Hindlimb muscle (tissue), 1 donor: Measurements from ENCODE around the gene CA12. TPM values are rescaled to one million over a fixed set of nuclear protein-coding genes. Genes with fewer than 3 reads are reported as not detected.
"Not testable (repeated sequence)": the region's sequence is repeated elsewhere in the genome, so short reads cannot be mapped to it uniquely, and the experiment has no call there.

Experiments used
- DNase-seq: peaks from one replicate; pipeline ENCODE4 v3.0.0-alpha.2; 2013
- polyA plus RNA-seq: library from polyadenylated mRNA; unstranded; fragments of 120-200 nt; gene quantifications from one replicate; pipeline ENCODE4 v1.2.1, GENCODE V29; 2013; ENCODE audit not compliant: insufficient read length

CA12 gene
- polyA plus RNA-seq, 1 donor: 0.83 TPM

GRCh38 chr15:63335543-63336240 is 46.0 kb downstream of the CA12 start:
- no peak for DNase-seq

DNA sequence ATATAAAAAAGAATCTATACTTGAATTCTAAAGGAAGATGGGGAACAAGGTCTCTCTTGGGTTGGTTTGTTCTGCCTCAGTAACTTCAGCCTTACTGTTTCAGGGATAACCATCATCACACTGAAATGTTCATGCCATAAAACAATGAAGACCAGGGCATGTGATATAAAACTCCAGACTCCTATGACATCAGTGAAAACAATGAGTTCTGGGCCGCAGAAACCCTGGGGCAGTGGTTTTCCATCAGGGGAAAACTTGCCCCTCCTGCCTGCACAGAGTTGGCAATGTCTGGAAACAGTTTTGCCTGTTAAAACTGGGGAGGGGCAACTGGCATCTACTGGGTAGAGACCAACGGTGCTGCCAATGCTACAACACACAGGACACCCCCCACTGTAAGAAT is 46.8 kb downstream of the CA12 start:
- no peak for DNase-seq

DNA sequence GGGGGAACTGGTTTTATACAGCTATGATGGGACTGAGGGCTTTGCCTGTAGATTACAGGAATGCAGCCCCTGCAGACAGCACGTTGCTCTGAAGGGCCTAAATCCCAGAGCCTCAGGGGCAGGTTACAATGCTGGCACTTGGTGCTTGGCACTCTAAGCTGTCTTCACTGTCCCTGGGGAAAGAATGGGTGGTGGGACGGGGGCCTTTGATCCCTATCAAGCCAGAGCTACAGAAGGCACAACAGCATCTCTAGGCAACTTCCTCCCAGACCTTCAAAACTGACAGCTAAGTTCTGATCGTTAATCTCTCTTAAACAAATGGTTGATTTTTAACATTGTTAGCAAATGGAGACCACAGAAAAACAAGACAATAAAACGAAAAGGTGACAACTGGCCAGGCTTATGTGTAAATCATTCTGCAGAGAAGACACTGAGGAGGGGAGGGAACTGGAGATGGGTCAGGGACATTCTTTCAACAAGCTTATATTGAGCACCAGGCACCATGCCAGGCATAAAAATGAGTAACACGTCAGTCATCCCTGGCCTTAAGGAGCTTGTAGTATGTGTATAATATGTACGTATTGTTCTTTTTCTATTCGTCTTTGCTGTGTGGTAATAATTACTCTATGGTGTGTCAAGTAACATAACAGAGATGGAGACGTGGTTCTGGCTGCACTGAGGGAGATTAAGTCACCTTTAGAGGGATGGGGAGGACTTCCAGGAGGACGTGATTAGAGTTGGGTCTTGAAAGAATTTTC is 49.1 kb downstream of the CA12 start:
- DNase-seq: no peak

- DNase-seq: no peak
Measured at GRCh38 chr15:63331456-63331855, 50.2 kb downstream of the CA12 start.

GRCh38 chr15:63330926-63331325 is 50.7 kb downstream of the CA12 start:
- DNase-seq: no peak

DNA sequence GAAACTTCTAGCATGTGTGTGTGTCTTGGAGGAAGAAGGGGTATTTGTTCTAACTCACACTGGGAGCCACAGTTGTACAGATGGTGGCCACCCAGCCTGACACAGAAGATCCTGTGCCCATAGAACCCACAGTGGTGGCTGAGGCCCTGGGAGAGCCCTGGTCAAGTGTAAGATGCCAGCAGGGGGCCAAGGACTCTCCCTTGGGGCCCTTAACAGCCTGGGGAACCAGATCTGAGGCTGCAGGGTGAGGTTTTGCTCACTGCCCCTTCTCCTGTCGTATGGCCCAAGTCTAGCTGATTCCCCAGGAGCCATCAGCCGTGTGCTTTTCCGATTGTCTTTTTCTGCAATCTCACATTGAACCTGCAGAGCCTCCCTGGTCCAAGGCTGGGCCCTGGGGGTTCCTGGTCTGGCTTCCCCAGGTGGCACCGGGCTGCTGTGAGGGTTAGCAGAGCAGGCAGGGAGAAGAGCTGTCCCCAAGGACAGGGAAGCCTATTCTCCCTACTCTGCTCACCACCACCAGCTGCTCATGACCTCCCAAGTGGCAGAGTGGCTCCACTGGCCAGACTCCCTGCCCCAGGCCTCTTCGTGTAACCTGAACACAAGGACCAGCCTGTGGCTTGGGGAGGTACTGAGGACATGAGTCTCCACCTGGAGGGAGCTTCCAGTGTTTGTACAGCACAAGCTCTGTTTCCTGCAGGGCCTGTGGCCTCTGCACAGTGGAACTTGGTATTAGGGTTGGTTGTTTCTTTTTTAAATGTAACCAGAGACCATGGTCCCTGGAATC is 51.9 kb downstream of the CA12 start:
- DNase-seq: no peak

- DNase-seq: no peak
Measured at GRCh38 chr15:63327648-63328421, 53.8 kb downstream of the CA12 start.

DNA sequence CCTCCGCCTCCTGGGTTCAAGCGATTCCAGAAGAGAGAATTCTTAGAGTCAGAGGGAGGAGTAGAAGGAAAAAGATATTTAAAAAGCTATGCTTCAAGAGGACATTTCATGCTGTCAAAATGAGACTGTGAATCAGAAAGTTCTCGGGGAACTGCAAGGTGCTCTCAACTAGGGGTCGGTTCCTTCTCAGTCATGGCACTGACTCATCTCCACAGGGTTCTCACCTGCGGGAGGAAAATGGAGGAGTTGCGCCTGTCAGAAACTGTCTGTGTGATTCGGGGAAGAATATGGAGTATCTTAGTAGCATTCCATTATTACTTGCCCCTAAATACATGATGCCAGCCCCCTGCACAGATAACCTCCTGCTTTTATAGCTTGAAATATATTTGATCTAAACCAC is 56.9 kb downstream of the CA12 start:
- DNase-seq: no peak

DNA sequence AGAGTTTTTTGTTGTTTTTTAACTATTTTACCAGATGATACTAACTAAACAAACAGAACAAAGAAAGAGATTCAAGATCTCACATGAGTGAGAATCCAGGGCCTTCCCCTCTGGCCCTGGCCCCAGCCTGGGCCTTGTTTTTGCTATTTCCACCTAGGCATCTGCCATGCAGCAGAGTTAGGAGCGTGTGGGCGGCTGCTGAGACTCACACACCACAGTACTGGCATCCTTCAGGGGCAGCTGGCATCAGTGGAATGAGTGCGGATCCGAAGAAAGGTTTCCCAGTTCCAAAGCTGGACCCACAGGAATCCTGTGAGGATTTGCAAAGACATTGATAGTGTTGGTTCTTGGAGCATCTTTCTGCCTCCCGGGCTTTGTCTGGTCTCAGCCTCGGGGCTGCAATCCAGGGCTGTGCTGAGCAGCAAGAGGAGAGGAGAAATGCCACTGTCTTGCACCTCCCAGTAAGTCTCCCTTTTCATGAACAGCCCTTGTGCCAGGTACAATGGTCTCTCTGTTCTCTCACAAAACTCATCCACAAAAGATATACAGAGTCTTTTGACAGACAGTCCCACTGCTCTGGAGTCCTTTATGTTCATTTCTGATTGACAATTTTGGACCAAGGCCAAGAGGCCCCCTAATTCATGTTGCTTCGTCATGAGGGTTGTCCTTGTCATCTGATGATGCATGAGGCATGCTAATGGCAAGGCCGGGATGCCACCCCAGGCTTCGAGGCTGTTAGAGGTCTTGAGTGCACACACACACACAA is 57.7 kb downstream of the CA12 start:
- DNase-seq: no peak

DNA sequence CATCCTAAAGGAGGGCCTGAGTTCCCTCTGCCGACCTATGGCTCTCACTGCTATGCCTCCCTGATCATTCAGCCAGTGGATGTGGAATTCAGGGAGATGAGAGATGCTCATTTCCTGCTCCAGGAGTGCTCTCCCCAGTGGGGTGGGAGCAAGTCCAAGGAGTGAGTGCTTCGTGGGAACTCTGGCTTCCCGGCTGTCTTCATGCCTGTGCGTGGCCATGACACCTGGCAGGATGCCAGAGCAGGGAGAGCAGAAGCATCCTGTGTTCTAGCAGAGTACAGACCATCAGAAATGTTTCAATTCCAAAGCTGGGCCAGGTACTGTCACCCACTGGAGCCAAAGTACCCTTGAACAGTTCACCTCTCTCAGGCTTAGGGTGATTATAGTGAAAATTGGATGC is 59.1 kb downstream of the CA12 start:
- no peak for DNase-seq

DNA sequence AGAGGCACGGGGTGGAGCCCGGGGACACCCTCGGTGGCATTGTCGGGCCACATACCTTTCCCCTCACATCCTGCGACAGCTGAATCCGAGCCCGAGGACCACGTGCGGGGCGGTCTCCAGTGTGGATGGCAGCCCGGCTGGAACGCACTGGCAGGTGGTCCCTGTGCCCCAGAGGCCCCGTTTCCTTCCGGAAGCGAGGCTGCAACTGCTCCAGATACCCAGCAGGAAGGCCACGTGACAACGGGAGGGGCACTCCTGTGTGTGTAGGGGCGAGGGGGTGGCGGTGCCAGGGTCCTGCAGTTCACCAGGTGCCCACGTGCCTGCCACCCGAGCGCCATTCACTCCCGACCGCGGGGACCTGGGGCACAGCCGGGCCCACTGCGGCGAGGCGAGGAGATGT is 60.2 kb downstream of the CA12 start:
- DNase-seq: no peak

- not testable (repeated sequence) for DNase-seq
Measured at GRCh38 chr15:63320981-63321380, 60.7 kb downstream of the CA12 start.

GRCh38 chr15:63320446-63320845 is 61.2 kb downstream of the CA12 start:
- DNase-seq: not testable (repeated sequence)

- no peak for DNase-seq
Measured at GRCh38 chr15:63319065-63319464, 62.6 kb downstream of the CA12 start.

GRCh38 chr15:63318344-63318743 is 63.3 kb downstream of the CA12 start:
- DNase-seq: no peak

DNA sequence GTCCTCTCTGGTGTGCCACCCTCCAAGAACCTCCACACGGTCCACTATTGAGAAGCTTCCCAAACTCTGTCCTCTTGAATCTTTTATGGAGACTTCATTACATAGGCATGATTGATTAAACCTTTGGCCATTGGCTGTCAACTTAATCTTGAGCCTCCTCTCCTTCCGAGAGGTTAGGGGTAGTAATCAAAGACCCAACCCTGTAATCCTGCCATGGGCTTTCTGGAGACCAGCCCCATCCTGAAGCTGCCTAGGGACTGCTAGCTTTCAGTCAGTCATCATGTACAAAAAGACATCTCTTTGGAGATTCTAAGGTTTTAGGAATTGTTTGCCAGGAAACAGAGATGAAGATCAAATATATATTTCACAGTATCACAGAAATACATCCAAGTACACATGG is 67.2 kb downstream of the CA12 start:
- no peak for DNase-seq

- DNase-seq: no peak
Measured at GRCh38 chr15:63313825-63314224, 67.8 kb downstream of the CA12 start.

- no peak for DNase-seq
Measured at GRCh38 chr15:63312286-63312685, 69.4 kb downstream of the CA12 start.

DNA sequence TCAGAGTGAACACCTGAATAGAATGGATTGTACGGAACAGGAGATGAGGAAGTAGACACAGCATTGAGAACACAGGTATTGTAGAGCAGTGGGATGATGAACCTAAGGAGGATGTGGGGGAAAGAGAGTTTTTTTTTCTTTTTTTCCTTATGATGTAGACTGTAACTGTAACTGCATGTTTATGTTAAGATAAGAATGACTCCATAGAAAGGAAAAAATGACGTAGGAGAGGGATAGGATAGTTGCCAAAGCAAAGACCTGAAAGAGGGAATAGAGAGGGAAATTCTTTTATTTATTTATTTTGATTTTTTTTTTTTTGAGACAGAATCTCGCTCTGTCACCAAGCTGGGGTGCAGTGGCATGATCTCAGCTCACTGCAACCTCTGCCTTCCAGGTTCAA is 71.0 kb downstream of the CA12 start:
- DNase-seq: no peak

GRCh38 chr15:63308947-63309346 is 72.7 kb downstream of the CA12 start:
- DNase-seq: no peak

GRCh38 chr15:63308491-63308890 is 73.2 kb downstream of the CA12 start:
- no peak for DNase-seq
